Stimulated activated CD4-positive, alpha-beta T cell treated with anti-CD3 and anti-CD28 coated beads, Interleukin-15, amount 100 ng/mL, for 24 hours (primary cell): ENCODE measurements around the gene DAPK1.
"Not testable (repeated sequence)": the region's sequence is repeated elsewhere in the genome, so short reads cannot be mapped to it uniquely, and the experiment has no call there.

Source experiments
- DNase-seq: peaks from one replicate; pipeline ENCODE4 v3.0.0-alpha.2; 2020

DAPK1 gene

DNA sequence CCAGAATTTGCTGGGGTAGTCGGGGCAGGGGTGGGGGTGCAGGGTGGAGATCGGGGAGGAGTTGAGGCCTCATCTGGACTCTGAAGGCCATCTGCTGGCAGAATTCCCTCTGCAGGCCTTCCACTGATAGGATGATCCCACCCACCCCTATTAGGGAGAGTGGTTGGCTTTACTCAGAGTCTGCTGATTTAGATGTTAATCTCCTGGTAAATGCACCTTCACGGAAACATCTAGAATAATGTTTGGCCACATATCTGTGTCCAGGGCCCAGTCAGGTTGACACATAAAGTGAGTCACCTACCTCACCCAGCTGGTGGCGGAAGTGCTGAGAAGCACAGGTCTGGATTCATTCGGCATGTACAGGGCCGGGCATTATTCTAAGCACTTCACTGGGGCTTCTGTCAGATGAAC, 50.0 kb downstream of the DAPK1 start:
- DNase-seq: no peak

DNA sequence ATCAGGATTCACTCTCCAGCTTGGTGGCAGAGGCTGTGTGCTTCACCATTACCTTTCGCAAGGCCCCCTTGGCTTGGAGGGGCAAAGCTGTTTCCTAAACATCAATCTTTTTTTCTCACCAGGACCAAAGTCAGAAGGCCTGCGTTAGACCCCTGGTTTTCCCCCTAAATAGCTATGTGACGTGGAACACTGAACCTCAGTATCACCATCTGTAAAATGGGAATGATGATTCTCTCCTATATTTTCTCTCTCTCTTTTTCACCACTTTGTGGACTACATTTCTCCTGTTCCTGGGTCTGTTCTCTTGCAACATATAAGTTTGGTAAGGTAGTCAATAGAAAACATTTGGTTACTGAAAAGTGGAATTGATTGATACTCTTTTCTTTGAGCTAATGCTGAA, 50.5 kb downstream of the DAPK1 start:
- DNase-seq: no peak

- not testable (repeated sequence) for DNase-seq
Measured at GRCh38 chr9:87549088-87549487, 51.4 kb downstream of the DAPK1 start.

GRCh38 chr9:87549791-87550190, 52.1 kb downstream of the DAPK1 start:
- DNase-seq: no peak

DNA sequence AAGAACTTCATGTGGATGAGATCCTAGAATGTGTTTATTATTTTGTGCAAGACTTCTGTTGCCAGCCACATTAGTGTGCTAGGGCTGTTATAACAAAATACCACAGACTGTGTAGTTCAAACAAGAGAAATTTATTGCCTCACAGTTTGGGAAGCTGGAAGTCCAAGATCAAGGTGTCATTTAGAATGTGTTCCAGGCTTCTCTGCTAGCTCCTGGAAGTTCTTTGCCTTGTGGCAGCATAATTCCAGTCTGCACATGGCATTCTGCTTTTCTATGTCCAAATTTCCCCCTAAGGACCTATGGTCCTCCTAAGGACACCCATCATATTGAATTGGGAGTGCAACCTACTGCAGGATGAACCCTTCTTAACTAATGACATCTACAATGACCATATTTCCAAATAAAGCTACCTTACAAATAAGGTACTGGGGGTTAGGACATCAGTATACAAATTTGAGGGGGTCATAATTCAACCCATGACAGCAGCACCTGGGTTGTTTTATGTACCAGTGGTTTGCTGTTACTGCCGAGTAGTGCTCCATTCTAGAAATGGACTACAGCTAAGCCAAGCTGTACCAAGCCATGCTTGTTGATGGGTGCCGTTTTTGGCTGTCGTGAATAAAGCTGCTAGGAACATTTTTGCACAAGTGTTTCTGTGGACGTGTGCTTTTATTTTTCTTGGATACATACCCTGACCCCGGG, 52.7 kb downstream of the DAPK1 start:
- no peak for DNase-seq

DNA sequence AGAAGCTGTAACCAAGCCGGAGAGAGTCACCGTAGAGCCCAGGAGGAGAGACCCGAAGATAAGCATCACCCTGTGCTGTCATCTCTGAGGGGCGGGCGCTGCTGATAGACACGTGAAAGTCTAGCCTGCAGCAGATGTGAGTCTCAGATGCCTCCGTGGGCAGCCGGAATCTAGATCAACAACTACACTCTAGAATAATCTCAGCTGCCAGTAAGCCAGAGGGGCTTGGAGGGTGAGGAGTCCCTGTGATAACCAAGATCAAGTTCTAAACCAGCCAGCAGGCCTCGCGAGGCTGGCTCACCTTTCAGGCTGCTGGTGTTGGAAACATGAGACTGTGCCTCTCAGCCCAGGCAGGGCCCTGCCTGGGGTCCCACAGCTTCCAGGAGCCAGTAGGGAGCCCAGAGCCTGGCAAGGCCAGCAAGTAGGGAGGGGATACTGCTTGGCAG, 54.1 kb downstream of the DAPK1 start:
- no peak for DNase-seq

- no peak for DNase-seq
Measured at GRCh38 chr9:87554171-87554910, 56.7 kb downstream of the DAPK1 start.

- DNase-seq: no peak
Measured at GRCh38 chr9:87554976-87555375, 57.3 kb downstream of the DAPK1 start.

- no peak for DNase-seq
Measured at GRCh38 chr9:87556039-87556438, 58.4 kb downstream of the DAPK1 start.

GRCh38 chr9:87556821-87557220, 59.2 kb downstream of the DAPK1 start:
- DNase-seq: no peak

GRCh38 chr9:87557996-87558395, 60.3 kb downstream of the DAPK1 start:
- no peak for DNase-seq

DNA sequence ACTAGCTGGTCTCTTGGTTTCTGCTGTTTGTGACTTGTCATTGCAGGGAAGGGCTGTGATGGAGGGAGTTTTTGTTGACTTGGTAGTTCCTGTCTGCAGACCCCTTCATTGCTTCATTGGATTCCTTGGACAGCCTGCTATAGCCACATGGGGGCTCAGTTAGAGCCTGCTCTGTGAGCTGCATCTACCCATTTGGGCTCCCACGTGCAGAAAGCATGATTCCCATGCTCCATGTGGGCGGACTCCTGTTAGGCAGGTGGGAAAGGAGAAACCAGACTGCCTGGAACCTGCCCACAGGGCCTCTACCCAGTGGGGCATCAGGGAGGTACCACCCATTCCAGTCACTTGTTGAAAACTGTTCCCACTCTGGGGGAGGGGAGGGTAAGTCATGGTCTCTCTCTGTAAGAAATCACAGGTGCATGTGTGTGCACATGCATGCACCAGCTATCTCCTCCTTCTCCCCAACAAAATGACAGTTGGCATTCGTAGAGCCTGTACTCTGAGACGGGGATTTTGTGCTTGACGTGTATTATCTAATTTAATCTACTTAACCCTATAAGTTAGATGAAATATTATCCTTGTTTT, 61.0 kb downstream of the DAPK1 start:
- no peak for DNase-seq

GRCh38 chr9:87562062-87562461, 64.4 kb downstream of the DAPK1 start:
- no peak for DNase-seq

DNA sequence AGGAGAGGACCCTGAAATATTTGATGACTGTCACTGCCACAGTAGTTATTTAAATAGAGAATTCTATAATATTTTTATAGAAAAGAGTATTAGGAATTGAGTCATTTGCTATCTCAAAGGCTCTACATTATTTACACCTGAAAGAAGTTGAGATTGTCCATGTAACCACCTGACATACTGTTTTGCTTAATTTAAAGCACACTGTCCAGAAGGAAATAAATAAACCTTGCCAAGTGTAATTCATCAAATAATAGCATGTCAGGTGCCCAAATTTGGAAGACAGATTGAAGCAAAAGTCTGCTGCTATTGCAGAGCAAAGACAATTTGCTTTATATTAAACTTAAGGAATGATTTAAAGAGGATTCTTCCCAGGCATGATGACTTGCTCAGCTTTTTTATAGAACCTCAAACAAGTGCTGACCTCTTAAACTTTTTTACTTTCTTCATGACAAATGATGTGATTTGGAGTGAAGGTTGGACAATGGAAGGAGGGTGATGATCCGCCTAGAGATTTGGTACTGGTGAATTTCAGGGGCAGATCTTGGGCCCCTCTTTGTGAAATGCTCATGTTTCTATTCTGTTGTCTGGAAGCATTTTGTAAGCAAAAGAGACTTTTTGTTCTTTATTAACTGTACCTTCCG, 65.0 kb downstream of the DAPK1 start:
- no peak for DNase-seq

DNA sequence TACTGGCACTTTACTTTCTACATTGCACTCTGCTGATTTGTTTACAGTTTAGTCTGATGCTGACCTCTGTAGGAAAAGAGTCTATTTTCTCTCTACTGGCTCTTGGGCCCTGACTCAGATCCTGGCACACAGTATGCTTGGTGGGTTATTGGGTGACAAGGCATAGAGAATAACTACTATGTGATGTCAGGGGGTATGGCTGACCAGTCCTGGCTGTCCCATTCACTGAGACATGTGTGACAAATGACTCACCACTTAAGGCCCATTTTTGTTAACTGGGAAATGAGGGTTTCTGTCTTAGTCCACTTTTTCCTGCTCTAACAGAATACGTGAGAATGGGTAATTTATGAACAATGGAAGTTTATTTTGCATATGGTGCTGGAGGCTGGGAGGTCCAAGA, 66.4 kb downstream of the DAPK1 start:
- DNase-seq: no peak

GRCh38 chr9:87564791-87565241, 67.1 kb downstream of the DAPK1 start:
- DNase-seq: no peak

GRCh38 chr9:87567001-87567400, 69.3 kb downstream of the DAPK1 start:
- DNase-seq: no peak

GRCh38 chr9:87567571-87567970, 69.9 kb downstream of the DAPK1 start:
- no peak for DNase-seq

DNA sequence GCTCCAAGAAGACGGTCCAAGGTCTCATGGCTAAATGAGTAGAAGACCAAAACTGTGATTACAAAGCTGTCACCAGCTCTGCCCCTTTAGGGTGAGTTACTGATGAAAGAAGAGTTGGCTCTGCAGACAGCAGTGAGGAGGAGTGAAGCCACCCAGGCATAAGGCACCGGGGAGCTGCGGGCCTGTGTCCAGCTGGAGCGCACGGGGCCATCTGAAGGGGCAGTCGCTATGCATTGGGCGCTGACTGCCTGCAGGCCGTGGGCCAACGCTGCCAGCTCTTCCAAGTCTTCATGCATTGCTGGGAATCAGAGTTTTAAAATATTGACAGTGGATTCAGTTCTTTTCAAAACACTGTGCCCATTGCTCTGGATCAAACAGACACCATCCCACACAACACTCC, 70.3 kb downstream of the DAPK1 start:
- no peak for DNase-seq

DNA sequence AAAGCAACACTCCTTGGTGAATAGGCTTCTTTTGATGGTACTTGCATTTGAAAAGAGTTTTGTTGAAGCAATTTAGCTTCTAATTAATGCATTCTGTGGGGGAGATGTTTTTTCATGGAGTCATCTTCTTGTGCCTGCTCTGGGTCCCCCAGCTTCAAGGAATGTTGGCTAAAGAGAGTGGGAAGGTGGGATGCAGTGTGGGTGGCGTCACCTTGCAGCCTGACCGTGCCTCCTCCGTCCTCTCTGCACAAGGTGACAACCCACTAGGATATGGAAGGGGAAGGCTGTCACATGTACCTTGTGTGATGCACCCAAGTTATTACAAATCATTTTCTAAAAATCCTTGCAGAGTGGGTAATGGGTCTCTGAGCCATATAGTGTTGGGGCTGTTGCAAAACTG, 70.7 kb downstream of the DAPK1 start:
- no peak for DNase-seq

DNA sequence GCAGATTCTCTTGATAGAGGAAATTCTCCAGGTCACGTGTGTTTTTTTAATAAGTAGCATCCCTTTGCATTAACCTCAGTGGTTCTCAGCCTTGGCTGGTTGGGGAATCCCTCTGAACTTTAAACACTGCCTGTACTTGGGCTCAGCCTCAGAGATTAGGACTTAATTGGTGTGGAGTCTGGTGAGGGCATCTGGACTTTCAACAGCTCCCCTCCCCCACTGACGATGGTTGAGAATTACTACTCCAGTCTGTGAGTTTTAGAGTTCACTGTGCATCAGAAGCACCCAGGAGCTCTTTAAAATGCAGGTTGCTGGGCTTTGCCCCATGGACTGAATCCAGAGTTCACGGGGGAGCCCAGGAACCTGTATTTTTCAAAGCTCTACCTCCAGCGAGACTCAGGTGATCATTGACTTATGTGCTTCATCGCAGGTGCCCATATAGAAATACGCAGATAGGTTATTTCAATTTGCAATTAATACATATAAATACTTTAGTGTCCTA, 71.4 kb downstream of the DAPK1 start:
- no peak for DNase-seq

DNA sequence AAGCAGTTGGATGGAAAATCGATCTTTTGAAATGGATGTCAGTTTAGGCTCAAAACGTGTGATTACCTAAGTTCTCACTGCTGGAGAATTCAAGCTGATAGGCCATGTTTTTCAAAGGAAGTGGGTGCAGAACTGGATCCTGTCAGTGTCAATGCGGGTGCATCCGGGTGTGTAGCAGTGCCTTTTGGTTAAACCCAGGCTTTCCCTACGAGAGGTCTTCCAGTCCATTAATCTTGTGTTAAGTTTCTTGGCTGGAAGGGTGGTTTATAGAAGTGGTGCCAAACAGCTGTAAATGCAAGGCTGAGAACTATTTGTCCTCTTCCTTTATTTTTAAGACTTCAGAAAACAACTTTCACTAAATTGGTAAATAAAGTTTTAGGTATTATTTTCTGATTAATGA, 71.9 kb downstream of the DAPK1 start:
- DNase-seq: no peak
